Measurements from ENCODE around the gene CLHC1.

DNA sequence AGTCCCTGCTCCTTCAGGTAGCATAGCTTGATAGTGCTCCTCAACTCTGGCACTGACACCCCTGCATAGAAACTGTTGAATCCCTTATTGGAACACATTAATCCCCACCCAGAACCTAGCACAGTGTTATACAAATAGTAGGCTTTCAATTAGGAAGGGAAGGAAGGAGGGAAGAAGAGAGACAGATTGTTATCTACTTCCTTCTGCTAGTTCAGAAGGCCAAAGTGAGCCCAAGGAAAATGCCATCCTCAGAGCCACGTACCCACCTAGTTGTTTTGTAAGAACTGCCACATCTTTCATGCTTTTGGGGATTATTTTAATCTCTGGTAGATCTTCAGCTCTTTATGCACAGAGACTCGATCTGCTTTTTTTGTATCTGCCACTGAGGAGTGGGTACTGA is 75.1 kb downstream of the CLHC1 start:
- TF ChIP-seq, protein P1, sequence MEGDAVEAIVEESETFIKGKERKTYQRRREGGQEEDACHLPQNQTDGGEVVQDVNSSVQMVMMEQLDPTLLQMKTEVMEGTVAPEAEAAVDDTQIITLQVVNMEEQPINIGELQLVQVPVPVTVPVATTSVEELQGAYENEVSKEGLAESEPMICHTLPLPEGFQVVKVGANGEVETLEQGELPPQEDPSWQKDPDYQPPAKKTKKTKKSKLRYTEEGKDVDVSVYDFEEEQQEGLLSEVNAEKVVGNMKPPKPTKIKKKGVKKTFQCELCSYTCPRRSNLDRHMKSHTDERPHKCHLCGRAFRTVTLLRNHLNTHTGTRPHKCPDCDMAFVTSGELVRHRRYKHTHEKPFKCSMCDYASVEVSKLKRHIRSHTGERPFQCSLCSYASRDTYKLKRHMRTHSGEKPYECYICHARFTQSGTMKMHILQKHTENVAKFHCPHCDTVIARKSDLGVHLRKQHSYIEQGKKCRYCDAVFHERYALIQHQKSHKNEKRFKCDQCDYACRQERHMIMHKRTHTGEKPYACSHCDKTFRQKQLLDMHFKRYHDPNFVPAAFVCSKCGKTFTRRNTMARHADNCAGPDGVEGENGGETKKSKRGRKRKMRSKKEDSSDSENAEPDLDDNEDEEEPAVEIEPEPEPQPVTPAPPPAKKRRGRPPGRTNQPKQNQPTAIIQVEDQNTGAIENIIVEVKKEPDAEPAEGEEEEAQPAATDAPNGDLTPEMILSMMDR (IDR thresholded peaks at IDR 0.05) = no peak
- no peak for TF ChIP-seq POLR2A (IDR thresholded peaks at IDR 0.05)
